ENCODE measurements around the gene ZNF862. TPM values are rescaled to one million over a fixed set of nuclear protein-coding genes. Genes with fewer than 3 reads are reported as not detected.

The ZNF862 gene
- total RNA-seq, 1 experiment from 2014 or later: 1.9 TPM

- H2BK12ac ChIP-seq (ENCODE audit: insufficient read length, low read depth, low read length): no peak overlapping the region
- no peak overlapping the region for H3K14ac ChIP-seq (ENCODE audit: insufficient read depth, low read length)
- Mint-ChIP-seq H3K9me3 (no peaks in the 10 kb centered on the region), H3K36me3 (ENCODE audit: insufficient read depth in 1 of 3, low read depth in 3 of 3) (no peaks in the 10 kb centered on the region), H3K4me1 (peaks cover 2 to 15% of the 10 kb centered on the region in 2 experiments; a peak in 2 of 4 replicates), H3K27me3 (ENCODE audit: low read depth) (peaks cover 2% of the 10 kb centered on the region), H3K4me3 (no peak overlapping the region), H3K27ac (no peak overlapping the region)
- H2BK120ac ChIP-seq (ENCODE audit: low read depth, low read length, poor library complexity, severe bottlenecking): no peak overlapping the region
- H4K20me1 ChIP-seq (ENCODE audit: control insufficient read depth, insufficient read depth, insufficient read length): no peaks in the 10 kb centered on the region
- H3K56ac ChIP-seq (ENCODE audit: insufficient read length, low read depth, low read length): no peak overlapping the region
- WGBS (ENCODE audit: extremely low coverage, insufficient read length, low lambda C conversion rate): no CpG with 5 or more reads among the region's 15 CpGs
- H3K79me2 ChIP-seq (ENCODE audit: insufficient read depth, low read length): no peaks in the 10 kb centered on the region
- H3K9me3 ChIP-seq (ENCODE audit: control insufficient read depth, low read depth, low read length): no peaks in the 10 kb centered on the region
- no peak overlapping the region for H3K4me2 ChIP-seq (ENCODE audit: insufficient read depth, insufficient read length, low read length)
- no peak overlapping the region for H3K4ac ChIP-seq (ENCODE audit: low read depth, low read length)
- no peaks in the 10 kb centered on the region for H3K27me3 ChIP-seq (ENCODE audit: insufficient read depth, low read length)
- no peak for TF ChIP-seq CTCF (conservative IDR thresholded peaks at IDR 0.05)
- H3K79me1 ChIP-seq (ENCODE audit: insufficient read depth, low read depth, low read length, poor library complexity, severe bottlenecking): no peaks in the 10 kb centered on the region
- no peak overlapping the region for H2BK20ac ChIP-seq (ENCODE audit: low read depth, low read length, poor library complexity, severe bottlenecking)
- no peak overlapping the region for H2AK5ac ChIP-seq (ENCODE audit: insufficient read length, low read length)
- H2BK5ac ChIP-seq (ENCODE audit: insufficient read length, low read length): no peak overlapping the region
- H3K18ac ChIP-seq (ENCODE audit: insufficient read length, low read depth, low read length): no peak overlapping the region
- H3K23me2 ChIP-seq (ENCODE audit: insufficient read length, low read depth, low read length, poor library complexity, severe bottlenecking): no peaks in the 10 kb centered on the region
- no peak overlapping the region for H2AFZ ChIP-seq (ENCODE audit: low read length)
- no peak overlapping the region for H3K27ac ChIP-seq (ENCODE audit: insufficient read length, low read depth, low read length)
- no peak overlapping the region for H4K5ac ChIP-seq (ENCODE audit: insufficient read length, low read depth, low read length)
- H2BK15ac ChIP-seq (ENCODE audit: low read depth, low read length): no peak overlapping the region
- no peak for DNase-seq
- no peak overlapping the region for H3K23ac ChIP-seq (ENCODE audit: insufficient read length, low read depth, low read length)
- H3T11ph ChIP-seq (ENCODE audit: low read length): no peak overlapping the region
- H3K4me1 ChIP-seq (ENCODE audit: insufficient read depth, low read length): no peaks in the 10 kb centered on the region
- no peak overlapping the region for H3K9ac ChIP-seq (ENCODE audit: extremely low read depth, insufficient read length, low read length)
- H4K91ac ChIP-seq (ENCODE audit: insufficient read length, low read depth, low read length): no peak overlapping the region
- H4K8ac ChIP-seq (replicated peaks; ENCODE audit: insufficient read length, low read depth, low read length): no peak overlapping the region
Observed at GRCh38 chr7:149814494-149814893, 23.7 kb upstream of the ZNF862 start.

Data from H9 (cell line).